ENCODE measurements around the gene ZG16B.
A peak's percentile ranks its signal among the peaks of the same experiment; 100 is the strongest.

ZG16B gene

GRCh38 chr16:2829501-2830354 lies at the start of gene ZG16B:
Gene ZG16B, plus strand, starts transcription at chr16:2830303. Its CDS starts 139 bp downstream, at chr16:2830442.
- DNase-seq = no peak

DNA sequence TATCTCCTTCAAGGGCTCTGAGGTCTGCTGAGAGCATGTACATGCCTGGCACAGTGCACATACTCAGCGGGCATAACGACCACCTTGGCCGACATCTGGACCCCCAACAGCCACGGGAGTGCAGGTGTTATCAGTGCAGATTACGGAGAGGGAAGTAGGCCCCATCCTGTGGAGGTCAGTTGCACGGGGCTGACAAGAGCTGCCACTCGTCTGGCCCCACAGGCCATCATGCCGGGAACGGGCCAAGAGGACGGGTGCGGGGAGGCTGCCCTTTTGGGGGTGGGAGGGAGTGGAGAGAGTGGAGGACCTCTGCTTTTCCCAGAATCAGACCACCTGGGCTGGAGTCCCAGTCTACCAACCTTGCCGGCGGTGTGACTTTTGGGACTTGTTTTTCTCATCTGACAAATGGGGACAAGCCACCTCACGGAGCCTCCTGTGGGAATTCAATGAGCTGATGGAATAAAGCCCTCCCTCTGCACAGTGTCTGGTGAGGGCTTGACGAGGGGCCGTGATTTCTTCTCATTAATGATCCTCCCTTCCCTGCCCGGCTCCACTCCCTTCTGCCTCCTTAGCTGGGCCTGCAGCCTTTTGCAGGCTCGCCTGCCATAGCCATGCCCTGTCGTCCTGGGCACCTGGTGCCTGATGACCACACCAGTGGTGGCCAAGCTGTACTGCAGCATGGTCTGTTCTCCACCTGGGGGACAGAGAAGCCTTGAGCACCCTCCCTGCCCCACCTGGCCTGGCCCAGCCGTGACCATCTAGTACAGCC lies 47.3 kb upstream of the ZG16B start:
- no peak for DNase-seq

DNA sequence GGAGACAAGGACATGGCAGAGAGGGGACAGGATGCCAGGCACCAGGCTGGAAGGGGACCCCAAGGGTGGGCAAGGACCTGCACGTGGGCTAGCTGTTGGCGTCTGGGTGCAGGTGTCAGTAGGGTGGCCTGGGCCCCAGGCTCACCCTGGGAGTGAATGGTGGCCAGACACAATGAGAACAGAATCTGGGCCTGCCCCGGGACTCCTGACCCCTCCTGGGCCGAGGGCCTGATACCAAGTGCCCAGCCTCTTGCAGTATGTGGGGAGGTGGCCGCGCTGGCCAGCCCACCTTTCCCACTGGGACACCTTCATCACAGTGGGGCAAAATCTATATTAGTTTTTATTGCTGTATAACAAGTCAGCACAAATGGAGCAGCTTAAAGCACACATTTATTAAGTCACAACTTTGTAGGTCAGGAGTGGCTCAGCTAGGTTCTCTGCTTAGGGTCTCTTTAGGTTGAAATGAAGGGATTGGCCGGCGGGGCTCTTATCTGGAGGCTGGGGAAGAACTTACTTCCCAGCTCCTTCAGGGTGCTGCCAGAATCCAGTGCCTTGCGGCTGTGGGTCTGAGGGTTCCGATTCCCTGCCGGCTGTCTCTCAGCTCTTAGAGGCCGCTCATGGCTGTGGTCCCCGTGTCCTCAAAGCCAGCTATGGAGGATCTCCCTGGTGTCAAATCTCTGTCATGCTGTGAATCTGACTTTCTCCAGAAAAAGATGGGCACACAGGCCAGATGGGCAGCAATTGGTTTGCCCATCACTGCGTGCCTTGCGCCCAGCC lies 46.3 kb upstream of the ZG16B start:
- no peak for DNase-seq

DNA sequence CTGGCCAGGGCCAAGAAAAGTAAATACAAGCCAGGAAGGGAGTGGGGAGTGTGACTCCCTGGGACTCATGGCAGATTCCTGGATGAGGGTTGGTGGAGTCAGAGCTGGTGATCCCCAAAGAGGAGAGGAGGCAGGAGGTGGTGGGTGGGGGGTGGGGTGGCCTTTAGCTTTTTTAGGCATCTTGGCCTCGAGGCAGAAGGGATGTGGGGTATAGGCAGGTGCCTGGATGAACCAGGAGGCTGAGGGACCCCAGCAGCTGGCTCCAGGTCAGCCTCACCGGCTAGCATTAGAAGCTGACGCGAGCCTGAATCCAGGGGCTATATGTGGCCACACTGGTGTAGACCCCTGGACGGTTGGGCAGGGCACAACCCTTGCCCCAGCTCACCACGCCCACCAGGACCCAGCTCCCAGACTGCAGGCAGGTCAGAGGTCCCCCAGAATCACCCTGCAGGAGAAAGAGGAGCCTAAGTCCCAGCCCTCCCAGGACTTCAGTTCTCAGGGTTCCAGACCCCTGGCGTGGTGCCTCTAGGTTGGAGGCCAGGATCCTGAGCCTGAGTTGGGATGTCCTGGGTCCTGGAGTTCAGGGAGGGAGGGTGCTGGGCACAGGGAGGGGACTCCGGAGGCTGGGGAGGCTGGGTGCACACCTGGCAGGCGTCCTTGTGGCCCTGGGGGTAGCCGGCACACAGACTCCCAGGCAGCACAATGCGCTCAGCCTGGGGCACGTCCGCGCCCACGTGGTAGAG lies 45.6 kb upstream of the ZG16B start:
- no peak for DNase-seq

- peak; percentile 68 for DNase-seq
These were observed 44.8 kb upstream of the ZG16B start for GRCh38 chr16:2785101-2785991.

DNA sequence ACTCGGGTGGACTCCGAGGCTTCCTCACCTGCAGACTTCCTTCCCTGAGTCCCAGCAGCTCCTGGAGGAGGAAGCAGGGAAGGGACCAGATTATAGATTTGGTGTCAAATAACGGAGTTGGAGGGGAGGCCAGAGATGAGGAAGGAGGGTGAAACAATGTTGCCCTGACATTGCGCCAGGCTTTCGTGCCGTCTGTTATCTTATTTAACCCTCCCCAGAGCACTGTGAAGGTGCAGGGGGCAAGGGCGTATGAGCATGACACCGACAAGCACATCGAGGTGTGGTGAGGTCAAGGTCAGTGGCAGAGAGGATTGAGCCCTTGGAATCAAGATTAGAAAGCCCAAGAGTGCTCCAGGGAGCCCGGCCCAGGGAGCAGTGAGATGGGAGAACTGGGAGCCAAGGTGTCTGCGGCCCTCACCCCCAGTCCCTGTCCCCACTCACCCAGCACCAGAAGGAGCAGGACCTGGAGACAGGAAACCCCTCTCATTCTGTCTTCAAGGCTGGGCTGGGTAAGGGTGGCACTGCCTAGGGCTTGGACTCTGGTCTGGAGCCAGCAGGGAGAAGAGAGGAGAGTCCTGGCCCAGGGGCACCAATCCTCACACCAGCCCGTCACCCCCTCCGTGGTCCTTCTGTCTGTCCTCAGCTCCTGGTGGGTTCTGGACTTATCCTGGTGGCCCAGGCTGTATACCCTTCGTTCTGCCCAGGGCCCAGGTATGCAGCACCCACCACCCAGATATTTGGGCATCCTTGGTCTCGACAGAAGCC lies 43.9 kb upstream of the ZG16B start:
- no peak for DNase-seq

DNA sequence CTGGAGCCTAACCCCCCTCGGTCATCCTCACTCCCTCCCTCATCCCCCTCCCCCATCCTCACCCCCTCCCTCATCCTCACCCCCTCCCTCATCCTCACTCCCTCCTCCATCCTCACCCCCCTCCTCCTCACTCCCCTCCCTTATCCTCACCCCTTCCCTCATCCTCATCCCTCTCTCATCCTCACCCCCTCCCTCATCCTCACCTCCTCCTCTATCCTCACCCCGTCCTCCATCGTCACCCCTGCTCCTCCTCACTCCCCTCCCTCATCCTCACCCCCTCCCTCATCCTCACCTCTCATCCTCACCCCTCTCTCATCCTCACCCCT lies 43.3 kb upstream of the ZG16B start:
- DNase-seq = no peak

DNA sequence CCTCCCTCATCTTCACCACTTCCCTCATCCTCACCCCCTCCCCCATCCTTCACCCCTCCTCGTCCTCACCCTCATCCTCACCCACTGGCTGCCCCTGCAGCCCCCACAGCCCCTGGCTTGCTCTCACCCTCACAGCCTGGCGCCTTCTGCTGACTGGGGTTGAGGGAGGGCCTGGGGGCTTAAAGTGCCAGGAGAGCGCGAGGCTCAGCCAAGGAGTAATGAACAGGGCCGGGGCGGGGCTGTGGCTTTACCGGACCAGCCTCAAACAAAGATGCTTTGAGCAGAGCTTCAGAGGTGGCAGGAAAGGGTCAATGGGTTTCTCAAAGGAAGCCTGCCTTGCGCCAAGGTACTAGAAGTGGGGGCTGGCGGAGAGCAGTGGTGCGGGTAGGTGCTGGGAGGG lies 42.7 kb upstream of the ZG16B start, which contains the start of gene PRSS33:
PRSS33 (minus strand) TSS at position 155 of the 400 bp plus-strand sequence. CDS start 1,013 bp downstream, outside the sequence.
- no peak for DNase-seq

GRCh38 chr16:2787961-2788360 lies 42.1 kb upstream of the ZG16B start:
- DNase-seq = no peak

DNA sequence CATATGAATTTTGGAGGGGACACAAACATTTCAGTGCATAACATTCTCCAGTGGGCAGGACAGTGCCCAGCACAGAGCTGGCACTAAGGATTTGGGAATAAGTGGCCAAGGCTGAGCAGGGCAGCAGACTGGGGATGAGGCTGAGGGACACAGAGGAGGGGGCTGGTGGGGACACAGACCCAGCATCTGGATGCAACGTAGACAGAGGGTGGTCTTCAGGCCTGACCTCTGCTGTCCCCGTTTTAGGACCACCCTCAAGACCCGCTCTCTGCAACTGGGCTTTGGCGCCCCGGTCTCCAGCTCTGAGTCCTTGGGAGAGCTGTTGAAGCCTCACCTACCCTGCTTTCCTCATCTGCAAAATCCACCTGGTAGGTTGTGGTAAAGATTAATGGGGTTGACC lies 39.5 kb upstream of the ZG16B start:
- no peak for DNase-seq

DNA sequence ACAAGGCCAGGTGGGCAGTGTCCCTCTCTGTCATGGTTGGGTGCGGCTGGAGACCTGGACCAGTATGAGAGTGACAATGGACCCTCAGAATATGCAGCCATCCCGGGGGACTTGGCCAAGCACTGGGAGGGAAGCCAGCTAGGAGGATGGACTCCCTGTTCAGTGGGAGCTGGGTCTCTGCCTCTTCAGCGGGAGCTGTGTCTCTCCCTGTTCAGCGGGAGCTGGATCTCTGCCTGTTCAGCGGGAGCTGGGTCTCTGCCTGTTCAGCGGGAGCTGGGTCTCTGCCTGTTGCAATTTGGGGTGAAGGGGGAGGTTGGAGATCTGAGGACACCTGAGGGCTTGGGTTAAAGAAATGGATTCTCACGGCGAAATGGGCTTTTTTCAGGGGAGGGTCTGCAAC lies 38.9 kb upstream of the ZG16B start:
- DNase-seq = no peak

GRCh38 chr16:2792940-2793339 lies 37.2 kb upstream of the ZG16B start:
- DNase-seq = no peak

GRCh38 chr16:2795395-2796143 lies 34.5 kb upstream of the ZG16B start:
- DNase-seq = no peak

DNA sequence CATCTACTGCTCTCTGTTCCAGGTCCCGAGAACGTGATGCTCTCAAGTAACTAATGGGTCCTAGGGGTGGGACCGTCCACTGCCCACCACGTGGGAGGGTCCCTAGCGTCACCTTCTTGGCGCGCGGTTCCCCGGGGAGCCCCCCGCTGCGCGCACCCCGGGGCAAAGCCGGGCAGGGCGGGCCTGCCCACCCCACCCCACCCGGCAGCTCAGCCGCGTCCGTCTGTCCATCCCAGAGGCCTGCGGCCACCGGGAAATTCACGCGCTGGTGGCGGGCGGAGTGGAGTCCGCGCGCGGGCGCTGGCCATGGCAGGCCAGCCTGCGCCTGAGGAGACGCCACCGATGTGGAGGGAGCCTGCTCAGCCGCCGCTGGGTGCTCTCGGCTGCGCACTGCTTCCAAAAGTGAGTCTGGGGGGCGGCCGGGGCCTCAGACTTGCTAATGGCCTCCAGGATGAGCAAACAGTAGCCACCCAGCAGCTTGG lies 31.3 kb upstream of the ZG16B start:
- no peak for DNase-seq

DNA sequence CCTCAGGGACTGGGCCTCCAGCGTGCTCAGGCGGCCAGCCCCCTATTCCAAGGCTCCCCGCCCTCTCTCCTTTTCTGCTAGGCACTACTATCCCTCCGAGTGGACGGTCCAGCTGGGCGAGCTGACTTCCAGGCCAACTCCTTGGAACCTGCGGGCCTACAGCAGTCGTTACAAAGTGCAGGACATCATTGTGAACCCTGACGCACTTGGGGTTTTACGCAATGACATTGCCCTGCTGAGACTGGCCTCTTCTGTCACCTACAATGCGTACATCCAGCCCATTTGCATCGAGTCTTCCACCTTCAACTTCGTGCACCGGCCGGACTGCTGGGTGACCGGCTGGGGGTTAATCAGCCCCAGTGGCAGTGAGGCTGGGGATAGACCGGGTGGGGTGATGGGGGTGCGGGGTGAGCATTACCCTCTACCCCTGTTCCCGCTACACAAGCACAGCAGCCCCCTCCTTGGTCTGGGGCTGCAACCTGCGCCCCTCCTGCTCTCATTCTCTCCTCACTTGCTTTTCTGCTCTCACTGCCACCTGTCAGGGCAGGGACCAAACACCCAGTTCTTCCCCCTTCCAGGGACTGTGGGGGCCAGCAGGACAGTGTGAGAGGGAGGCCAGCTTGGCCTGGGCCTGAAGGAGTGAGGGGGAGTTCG lies 30.8 kb upstream of the ZG16B start:
- DNase-seq = no peak

DNA sequence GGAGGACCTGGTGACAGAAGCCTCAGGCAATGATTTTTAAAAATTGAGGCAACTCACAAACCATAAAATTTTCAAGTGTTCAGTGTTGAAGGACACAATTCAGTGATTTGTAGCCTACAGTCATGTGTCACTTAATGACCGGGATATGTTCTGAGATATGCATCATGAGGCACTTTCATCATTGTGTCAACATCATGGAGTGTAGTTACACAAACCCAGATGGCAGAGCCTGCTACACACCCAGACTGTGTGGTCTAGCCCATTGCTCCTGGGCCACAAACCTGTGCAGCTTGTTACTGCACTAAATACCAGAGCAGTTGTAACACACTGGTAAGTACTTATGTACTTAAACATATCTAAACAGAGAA lies 30.3 kb upstream of the ZG16B start:
- no peak for DNase-seq

DNA sequence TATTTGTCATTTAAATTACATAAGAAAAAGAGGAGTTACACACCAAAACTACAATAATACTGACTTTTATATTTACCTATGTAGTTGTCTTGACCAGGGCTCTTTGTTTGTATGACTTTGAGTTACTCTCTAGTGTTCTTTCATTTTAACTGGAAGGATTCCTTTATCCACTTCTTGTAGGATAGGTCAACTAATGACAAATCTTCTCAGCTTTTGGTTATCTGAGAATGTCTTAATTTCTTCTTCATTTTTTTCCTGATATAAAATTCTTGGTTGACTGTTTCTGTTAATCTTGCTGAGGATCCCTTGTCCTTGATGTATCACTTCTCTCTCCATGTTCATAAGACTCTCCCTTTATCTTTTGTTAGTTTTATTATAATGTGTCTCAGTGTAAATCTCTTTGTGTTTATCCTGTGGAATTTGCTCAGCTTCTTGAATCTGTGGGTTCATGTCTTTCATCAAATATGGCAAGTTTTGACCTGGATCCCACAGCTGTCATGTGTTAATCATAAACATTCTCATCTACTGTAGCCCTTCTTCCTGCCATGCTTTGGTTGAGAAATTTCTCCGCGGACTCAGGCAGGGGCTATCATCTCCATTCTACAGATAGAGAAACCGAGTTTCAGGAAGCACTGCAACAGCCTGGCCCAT lies 26.4 kb upstream of the ZG16B start:
- no peak for DNase-seq

GRCh38 chr16:2804728-2805127 lies 25.4 kb upstream of the ZG16B start:
- no peak for DNase-seq

- DNase-seq = no peak
These were observed 23.8 kb upstream of the ZG16B start for GRCh38 chr16:2806286-2806685.

All from stimulated activated CD4-positive, alpha-beta T cell treated with anti-CD3 and anti-CD28 coated beads, Interleukin-15, amount 100 ng/mL, for 24 hours (primary cell).